MM.1S (cell line): ENCODE measurements around the gene LAMC1.

Source experiments
- DNase-seq: peaks from one replicate; pipeline ENCODE4 v3.0.0-alpha.2; 2015
- H2AFZ ChIP-seq: fragments of 300-600 bp; sonication (generic); 2 replicates; pipeline ENCODE4 v1.6.0; 2016; ENCODE audit warnings: antibody characterized with exemption, low read length
- H3F3A ChIP-seq: fragments of 300-600 bp; sonication (generic); 2 replicates; pipeline ENCODE4 v1.6.1; 2016; ENCODE audit warnings: mild to moderate bottlenecking, antibody characterized with exemption, low read length, moderate library complexity, mixed read lengths; ENCODE audit not compliant: insufficient read depth
- H3K27ac ChIP-seq: fragments of 300-600 bp; sonication (generic); 2 replicates; pipeline ENCODE4 v1.5.1; 2016; ENCODE audit warnings: mild to moderate bottlenecking, low read length
- H3K27me3 ChIP-seq: fragments of 300-600 bp; sonication (generic); replicated peaks from 2 replicates; pipeline ENCODE4 v1.6.0; 2016; ENCODE audit warnings: low read length; ENCODE audit not compliant: insufficient read depth
- H3K36me3 ChIP-seq: fragments of 300-600 bp; sonication (generic); replicated peaks from 2 replicates; pipeline ENCODE4 v1.6.1; 2016; ENCODE audit warnings: mild to moderate bottlenecking, low read length, mixed read lengths; ENCODE audit not compliant: insufficient read depth
- H3K4me1 ChIP-seq: fragments of 300-600 bp; sonication (generic); 2 replicates; pipeline ENCODE4 v1.6.1; 2016; ENCODE audit warnings: low read length, mixed read lengths
- H3K4me2 ChIP-seq: fragments of 300-600 bp; sonication (generic); 2 replicates; pipeline ENCODE4 v1.6.0; 2016; ENCODE audit warnings: low read depth, low read length
- H3K4me3 ChIP-seq: fragments of 300-600 bp; sonication (generic); 2 replicates; pipeline ENCODE4 v1.5.1; 2016; ENCODE audit warnings: low read length, mixed read lengths
- H3K79me2 ChIP-seq: fragments of 300-600 bp; sonication (generic); 2 replicates; pipeline ENCODE4 v1.6.1; 2016; ENCODE audit warnings: mixed run types, low read length, mixed read lengths
- H3K9ac ChIP-seq: fragments of 300-600 bp; sonication (generic); 2 replicates; pipeline ENCODE4 v1.6.1; 2016; ENCODE audit warnings: low read length, mixed read lengths
- H3K9me2 ChIP-seq: fragments of 300-600 bp; sonication (generic); replicated peaks from 2 replicates; pipeline ENCODE4 v1.6.1; 2016; ENCODE audit warnings: mild to moderate bottlenecking, low read length, mixed read lengths; ENCODE audit not compliant: insufficient read depth
- H3K9me3 ChIP-seq: fragments of 300-600 bp; sonication (generic); replicated peaks from 2 replicates; pipeline ENCODE4 v1.6.1; 2016; ENCODE audit warnings: mild to moderate bottlenecking, low read length, mixed read lengths; ENCODE audit not compliant: insufficient read depth
- H4K20me1 ChIP-seq: fragments of 300-600 bp; sonication (generic); 2 replicates; pipeline ENCODE4 v1.6.1; 2016; ENCODE audit warnings: mild to moderate bottlenecking, low read length, moderate library complexity, mixed read lengths; ENCODE audit not compliant: insufficient read depth
- EZH2 ChIP-seq: fragments of 300-600 bp; sonication (generic); optimal IDR thresholded peaks from 2 replicates; pipeline ENCODE3; 2017; ENCODE audit warnings: low read depth, mild to moderate bottlenecking, antibody characterized with exemption, low read length, mixed read lengths
- EZH2phosphoT487 ChIP-seq: fragments of 300-600 bp; sonication (generic); IDR thresholded peaks from 2 replicates; pipeline ENCODE4 v1.6.1; 2018; ENCODE audit warnings: antibody characterized with exemption, low read length
- TF ChIP-seq, protein P1 (sequence below): fragments of 300-600 bp; sonication (generic); IDR thresholded peaks from 2 replicates; pipeline ENCODE4 v1.5.1; 2016; ENCODE audit warnings: antibody characterized with exemption, low read length, mixed read lengths

LAMC1 gene

DNA sequence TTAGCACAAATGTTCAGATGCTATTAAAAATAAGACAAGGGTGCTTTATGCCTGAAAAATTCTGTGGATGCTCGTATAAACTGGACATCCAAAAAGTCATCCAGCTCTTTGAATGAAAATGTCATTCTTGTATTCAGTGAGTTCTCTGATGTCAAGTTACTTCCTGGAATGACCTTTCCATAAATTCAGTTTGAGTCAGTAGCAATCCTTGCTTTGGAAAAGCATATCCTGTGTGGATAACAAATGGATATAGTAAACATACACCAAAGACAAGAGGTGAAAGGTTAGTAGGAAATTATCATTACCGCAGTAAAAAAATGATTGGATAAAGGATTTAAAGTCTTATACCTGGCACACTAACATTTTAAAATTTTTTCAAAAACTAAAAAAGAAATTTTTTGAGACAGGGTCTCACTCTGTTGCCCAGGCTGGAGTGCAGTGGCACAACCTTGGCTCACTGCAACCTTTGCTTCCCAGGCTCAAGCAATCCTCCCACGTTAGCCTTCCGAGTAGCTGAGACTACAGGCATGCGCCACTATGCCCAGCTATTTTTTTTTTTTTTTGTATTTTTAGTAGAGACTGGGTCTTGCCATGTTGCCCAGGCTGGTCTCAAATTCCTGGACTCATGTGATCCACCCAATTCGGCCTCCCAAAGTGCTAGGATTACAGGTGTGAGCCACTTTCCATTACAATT lies 10.8 kb upstream of the LAMC1 start:
- no peak for DNase-seq
- H3K9ac ChIP-seq = no peak overlapping the region
- H3K4me2 ChIP-seq = no peak overlapping the region
- no peaks in the 10 kb centered on the region for H3F3A ChIP-seq
- TF ChIP-seq EZH2 (no peak), EZH2phosphoT487 (no peak)
- TF ChIP-seq, protein P1, sequence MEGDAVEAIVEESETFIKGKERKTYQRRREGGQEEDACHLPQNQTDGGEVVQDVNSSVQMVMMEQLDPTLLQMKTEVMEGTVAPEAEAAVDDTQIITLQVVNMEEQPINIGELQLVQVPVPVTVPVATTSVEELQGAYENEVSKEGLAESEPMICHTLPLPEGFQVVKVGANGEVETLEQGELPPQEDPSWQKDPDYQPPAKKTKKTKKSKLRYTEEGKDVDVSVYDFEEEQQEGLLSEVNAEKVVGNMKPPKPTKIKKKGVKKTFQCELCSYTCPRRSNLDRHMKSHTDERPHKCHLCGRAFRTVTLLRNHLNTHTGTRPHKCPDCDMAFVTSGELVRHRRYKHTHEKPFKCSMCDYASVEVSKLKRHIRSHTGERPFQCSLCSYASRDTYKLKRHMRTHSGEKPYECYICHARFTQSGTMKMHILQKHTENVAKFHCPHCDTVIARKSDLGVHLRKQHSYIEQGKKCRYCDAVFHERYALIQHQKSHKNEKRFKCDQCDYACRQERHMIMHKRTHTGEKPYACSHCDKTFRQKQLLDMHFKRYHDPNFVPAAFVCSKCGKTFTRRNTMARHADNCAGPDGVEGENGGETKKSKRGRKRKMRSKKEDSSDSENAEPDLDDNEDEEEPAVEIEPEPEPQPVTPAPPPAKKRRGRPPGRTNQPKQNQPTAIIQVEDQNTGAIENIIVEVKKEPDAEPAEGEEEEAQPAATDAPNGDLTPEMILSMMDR = no peak
- no peak overlapping the region for H2AFZ ChIP-seq
- no peak overlapping the region for H3K27ac ChIP-seq
- no peaks in the 10 kb centered on the region for H3K79me2 ChIP-seq
- no peaks in the 10 kb centered on the region for H4K20me1 ChIP-seq
- H3K9me2 ChIP-seq = no peaks in the 10 kb centered on the region
- H3K27me3 ChIP-seq = no peaks in the 10 kb centered on the region
- H3K4me3 ChIP-seq = no peak overlapping the region
- no peaks in the 10 kb centered on the region for H3K36me3 ChIP-seq
- no peaks in the 10 kb centered on the region for H3K9me3 ChIP-seq
- no peaks in the 10 kb centered on the region for H3K4me1 ChIP-seq

DNA sequence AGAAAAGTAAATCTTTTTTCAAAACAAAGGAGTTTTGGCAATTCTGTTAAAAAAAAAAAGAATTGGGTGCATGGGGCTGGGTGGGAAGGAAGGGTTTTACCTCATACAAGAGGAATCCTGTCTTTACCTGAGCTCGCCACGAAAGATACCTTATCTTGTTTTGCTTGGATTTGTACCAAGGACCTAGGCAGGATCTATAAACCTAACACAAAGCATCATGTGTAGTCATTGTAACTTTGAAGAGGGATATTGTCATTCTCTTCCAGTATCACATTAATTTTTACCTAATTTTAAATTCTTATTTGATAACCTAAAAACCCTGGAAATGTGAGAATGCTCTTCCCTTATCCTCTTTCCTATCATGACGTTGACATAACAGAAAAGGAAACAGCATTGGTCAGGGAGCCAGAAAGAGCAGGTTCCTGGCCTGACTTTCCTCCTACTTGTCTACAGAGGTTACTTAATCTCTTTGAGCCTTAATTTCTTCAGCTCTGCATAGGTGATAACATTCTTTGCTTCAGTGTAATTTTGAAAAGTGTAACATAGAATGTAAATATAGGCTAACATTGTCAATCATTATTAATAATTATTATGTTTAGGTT lies 4.0 kb upstream of the LAMC1 start:
- DNase-seq = no peak
- Histone ChIP-seq H4K20me1 (no peaks in the 10 kb centered on the region), H3K9ac (no peak overlapping the region), H3K4me1 (peaks cover under 1% of the 10 kb centered on the region; the same call in 1 of the 2 replicates), H3K36me3 (no peaks in the 10 kb centered on the region), H3K79me2 (no peaks in the 10 kb centered on the region), H2AFZ (no peak overlapping the region), H3K9me2 (no peaks in the 10 kb centered on the region), H3K27me3 (peaks cover 10% of the 10 kb centered on the region; the same call in 1 of the 2 replicates), H3K4me2 (no peak overlapping the region), H3K9me3 (no peaks in the 10 kb centered on the region), H3F3A (no peaks in the 10 kb centered on the region), H3K4me3 (no peak overlapping the region), H3K27ac (no peak overlapping the region)
- TF ChIP-seq EZH2 = no peak
- TF ChIP-seq, protein P1 = no peak
- no peak for TF ChIP-seq EZH2phosphoT487

DNA sequence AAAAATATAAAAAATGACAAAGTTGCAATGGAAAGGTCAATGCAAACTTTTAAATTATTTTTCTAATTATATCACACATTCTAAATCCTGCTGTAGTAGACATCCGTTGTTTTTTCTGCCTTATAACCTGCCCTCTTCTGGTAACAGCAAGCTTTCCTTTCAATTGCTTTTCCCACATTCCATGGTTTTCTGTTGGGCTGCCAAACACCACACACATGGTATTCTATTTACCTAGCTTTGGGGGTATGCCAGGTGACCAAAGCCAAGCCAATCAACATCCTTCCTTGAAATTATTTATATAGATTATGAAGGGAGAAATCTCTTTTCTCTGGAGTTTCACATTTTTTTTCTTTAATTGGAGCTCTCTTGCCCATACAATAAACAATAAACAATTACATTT lies 3.4 kb upstream of the LAMC1 start:
- H3K27ac ChIP-seq = no peak overlapping the region

More for the DNA sequence above, 3.4 kb upstream of the LAMC1 start:
- Histone ChIP-seq H3F3A (no peaks in the 10 kb centered on the region), H3K9ac (no peak overlapping the region), H3K36me3 (no peaks in the 10 kb centered on the region), H3K4me1 (peaks cover 7% of the 10 kb centered on the region), H2AFZ (no peak overlapping the region), H3K9me3 (no peaks in the 10 kb centered on the region), H3K79me2 (no peaks in the 10 kb centered on the region), H3K4me2 (no peak overlapping the region), H4K20me1 (no peaks in the 10 kb centered on the region), H3K4me3 (no peak overlapping the region), H3K9me2 (no peaks in the 10 kb centered on the region), H3K27me3 (peaks cover 17% of the 10 kb centered on the region)
- TF ChIP-seq EZH2phosphoT487 (no peak), EZH2 (no peak)
- TF ChIP-seq, protein P1 = no peak
- DNase-seq = no peak
